ENCODE results near the gene ZBTB25. TPM values are rescaled to one million over a fixed set of nuclear protein-coding genes. Genes with fewer than 3 reads are reported as not detected.

The ZBTB25 gene
- total and polyA plus RNA-seq, 2 experiments from 2014 or later, result 3.6 to 12.5 TPM

DNA sequence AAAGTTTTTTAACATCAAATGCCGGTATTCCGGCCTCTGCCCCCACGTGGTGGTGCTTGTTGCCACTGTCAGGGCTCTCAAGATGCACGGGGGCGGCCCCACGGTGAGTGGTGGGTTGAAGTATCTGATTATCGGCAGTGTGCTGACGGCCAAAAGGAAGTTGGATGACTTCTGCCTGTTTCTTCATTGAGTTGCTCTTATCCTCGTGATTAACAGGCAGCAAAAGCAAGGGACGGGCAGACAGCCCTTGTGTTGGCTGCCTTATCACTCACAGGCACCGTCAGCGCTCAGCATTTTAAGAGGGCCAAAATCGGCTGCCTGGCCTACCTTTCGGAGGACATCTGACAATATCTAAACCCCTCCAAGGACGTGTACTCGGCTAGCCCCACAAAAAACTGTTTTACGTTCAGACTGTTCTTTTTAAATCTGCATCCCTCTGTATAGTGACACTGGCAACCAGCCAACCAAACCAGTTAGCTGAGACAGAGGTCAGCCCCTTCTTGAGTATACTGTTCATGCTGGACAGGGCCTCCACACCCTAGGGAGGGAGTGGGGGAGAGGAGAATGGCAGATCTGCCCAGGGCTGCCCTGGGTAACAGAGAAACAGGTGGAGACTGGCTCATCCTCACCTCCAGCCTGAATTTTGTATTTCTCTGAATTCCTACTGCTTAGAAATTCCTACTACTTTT, 61.2 kb downstream of the ZBTB25 start:
- Histone ChIP-seq H3K27me3 (replicated peaks; ENCODE audit: insufficient read depth) (no peaks in the 10 kb centered on the region), H3K27ac (no peak overlapping the region), H3K4me2 (ENCODE audit: unreplicated experiment) (no peak overlapping the region), H2AFZ (no peak overlapping the region), H3K4me3 (no peak overlapping the region), H4K20me1 (ENCODE audit: insufficient read depth) (no peaks in the 10 kb centered on the region), H3K9me2 (ENCODE audit: insufficient read depth) (no peaks in the 10 kb centered on the region), H3K79me2 (ENCODE audit: insufficient read depth) (no peaks in the 10 kb centered on the region), H3F3A (ENCODE audit: insufficient read depth) (peaks cover 28% of the 10 kb centered on the region), H3K9me3 (ENCODE audit: low read depth) (no peaks in the 10 kb centered on the region), H3K36me3 (ENCODE audit: low read depth) (0 out of 2 replicates have a peak, but pooled peaks cover 3% of the 10 kb centered on the region), H3K4me1 (ENCODE audit: insufficient read depth) (peaks cover 37% of the 10 kb centered on the region), H3K9ac (no peak overlapping the region)
- in situ Hi-C loops (cut with MboI), result no loop called here
- no peak for DNase-seq
- TF ChIP-seq EZH2 (IDR thresholded peaks at IDR 0.05; ENCODE audit: insufficient read depth, poor library complexity, severe bottlenecking), result no peak
- 92 to 93% methylated on average over 17 of the region's 17 CpGs for WGBS, 2 experiments (ENCODE audit: low coverage in 1 of 2, low lambda C conversion rate in 2 of 2, missing lambda C conversion rate in 2 of 2)

DNA sequence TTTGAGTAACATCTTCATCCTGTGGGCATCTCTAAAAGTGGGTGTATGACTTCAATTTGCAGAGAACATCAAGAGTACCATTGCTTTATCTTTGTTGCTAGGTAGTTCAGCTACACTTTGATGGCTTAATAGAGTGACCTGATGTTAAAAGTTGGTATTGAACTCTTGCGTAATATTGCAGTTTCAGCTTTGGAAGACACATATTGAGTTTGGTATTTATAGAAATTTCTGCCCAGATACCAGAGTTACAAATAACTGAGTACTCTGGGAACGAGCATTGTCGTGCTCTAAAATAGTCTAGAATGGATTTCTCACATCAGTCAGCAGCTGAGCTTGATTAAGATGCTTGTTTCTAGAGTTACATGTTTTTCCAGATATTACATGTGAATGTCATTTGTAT, 63.1 kb downstream of the ZBTB25 start:
- Histone ChIP-seq H3K79me2 (ENCODE audit: insufficient read depth) (no peaks in the 10 kb centered on the region), H3K4me2 (ENCODE audit: unreplicated experiment) (no peak overlapping the region), H3K9me3 (ENCODE audit: low read depth) (no peaks in the 10 kb centered on the region), H3K9ac (no peak overlapping the region), H2AFZ (no peak overlapping the region), H3K9me2 (ENCODE audit: insufficient read depth) (no peaks in the 10 kb centered on the region), H3K27ac (no peak overlapping the region), H3K4me1 (ENCODE audit: insufficient read depth) (peaks cover 37% of the 10 kb centered on the region), H4K20me1 (ENCODE audit: insufficient read depth) (no peaks in the 10 kb centered on the region), H3K36me3 (ENCODE audit: low read depth) (0 out of 2 replicates have a peak, but pooled peaks cover 7% of the 10 kb centered on the region), H3F3A (ENCODE audit: insufficient read depth) (peaks cover 32% of the 10 kb centered on the region), H3K27me3 (replicated peaks; ENCODE audit: insufficient read depth) (no peaks in the 10 kb centered on the region), H3K4me3 (no peak overlapping the region)
- TF ChIP-seq EZH2phosphoT487 (IDR thresholded peaks at IDR 0.05; ENCODE audit: insufficient read depth, low read depth) (no peak), EZH2 (IDR thresholded peaks at IDR 0.05; ENCODE audit: insufficient read depth, poor library complexity, severe bottlenecking) (no peak)
- 61 to 70% methylated on average over 3 of the region's 3 CpGs for WGBS, 2 experiments (ENCODE audit: low coverage in 1 of 2, low lambda C conversion rate in 2 of 2, missing lambda C conversion rate in 2 of 2)
- in situ Hi-C loops (cut with MboI), result no loop called here
- peak; percentile 61 for DNase-seq

DNA sequence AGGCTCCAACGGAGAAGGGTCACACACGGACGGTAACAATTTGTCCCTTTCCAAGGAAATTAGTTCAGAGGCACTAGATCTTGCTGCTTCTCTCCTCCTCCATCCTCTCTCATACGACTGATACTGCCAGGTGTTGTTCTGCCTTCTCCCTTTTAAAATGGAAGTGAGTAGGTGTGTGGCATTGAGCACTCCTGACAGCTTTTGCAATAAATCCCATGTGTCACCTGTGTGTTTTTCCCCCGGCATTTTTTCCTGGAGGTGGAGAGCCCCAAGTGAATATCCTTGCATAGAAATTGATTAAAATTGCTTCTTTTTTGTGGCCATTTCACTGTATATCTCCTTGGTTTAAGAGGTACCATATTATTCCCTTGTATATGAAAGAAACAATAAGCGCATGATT, 64.5 kb downstream of the ZBTB25 start:
- no peak for DNase-seq
- peak overlapping the region; percentile 54 for H3K4me2 ChIP-seq (ENCODE audit: unreplicated experiment)
- 0 out of 2 replicates have a peak, but pooled peaks cover 12% of the 10 kb centered on the region for H3K36me3 ChIP-seq (ENCODE audit: low read depth)

DNA sequence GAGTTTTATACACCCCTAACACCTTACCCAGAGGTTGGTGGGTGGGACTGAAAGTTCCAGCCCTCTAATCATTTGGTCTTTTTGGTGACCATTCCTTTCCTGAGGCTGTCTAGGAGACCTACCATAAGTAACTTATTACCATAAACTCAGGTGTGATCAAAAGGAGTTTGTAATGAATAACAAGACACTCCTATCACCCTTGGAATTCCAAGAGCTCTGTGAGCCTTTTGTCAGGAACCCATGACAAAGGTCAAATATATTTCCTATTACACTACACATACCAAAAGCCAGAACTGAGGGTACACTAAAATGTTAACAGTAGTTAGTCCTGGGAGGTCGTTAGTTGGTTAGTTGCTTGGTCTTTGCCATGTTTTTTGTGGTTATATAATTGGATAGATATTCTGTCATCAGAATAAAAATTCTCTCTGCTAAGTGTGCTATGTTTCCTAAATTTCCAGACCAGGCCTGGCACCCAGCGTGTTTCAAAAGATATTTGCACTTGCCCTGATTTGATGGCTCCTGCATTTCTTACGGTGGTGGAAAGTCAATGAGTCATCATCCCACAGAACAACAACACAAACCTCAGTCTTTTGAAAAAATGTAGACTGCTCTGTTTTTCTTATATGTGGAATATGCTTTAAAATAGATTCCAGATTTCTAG, 65.3 kb downstream of the ZBTB25 start:
- Histone ChIP-seq H3K4me1 (ENCODE audit: insufficient read depth) (peaks cover 31% of the 10 kb centered on the region), H3K4me2 (ENCODE audit: unreplicated experiment) (peak overlapping the region; percentile 54), H3K9ac (no peak overlapping the region; the same call in 1 of the 2 replicates), H3K9me3 (ENCODE audit: low read depth) (no peaks in the 10 kb centered on the region), H3K4me3 (peak overlapping the region; percentile 17; the same call in 1 of the 2 replicates), H3K9me2 (ENCODE audit: insufficient read depth) (no peaks in the 10 kb centered on the region), H3F3A (ENCODE audit: insufficient read depth) (peaks cover 32% of the 10 kb centered on the region), H2AFZ (no peak overlapping the region), H3K36me3 (ENCODE audit: low read depth) (0 out of 2 replicates have a peak, but pooled peaks cover 12% of the 10 kb centered on the region), H3K79me2 (ENCODE audit: insufficient read depth) (no peaks in the 10 kb centered on the region), H4K20me1 (ENCODE audit: insufficient read depth) (no peaks in the 10 kb centered on the region), H3K27ac (peak overlapping the region; percentile 53), H3K27me3 (replicated peaks; ENCODE audit: insufficient read depth) (no peaks in the 10 kb centered on the region)
- TF ChIP-seq EZH2phosphoT487 (IDR thresholded peaks at IDR 0.05; ENCODE audit: insufficient read depth, low read depth), result no peak
- TF ChIP-seq EZH2 (IDR thresholded peaks at IDR 0.05; ENCODE audit: insufficient read depth, poor library complexity, severe bottlenecking), result no peak
- 6 to 7% methylated on average over 3 of the region's 3 CpGs for WGBS, 2 experiments (ENCODE audit: low coverage in 1 of 2, low lambda C conversion rate in 2 of 2, missing lambda C conversion rate in 2 of 2)
- peak; percentile 88 for DNase-seq
- in situ Hi-C loops (cut with MboI), result no loop called here

More for the DNA sequence above, 64.5 kb downstream of the ZBTB25 start:
- H3K9me3 ChIP-seq (ENCODE audit: low read depth), result no peaks in the 10 kb centered on the region
- H3K9me2 ChIP-seq (ENCODE audit: insufficient read depth), result no peaks in the 10 kb centered on the region
- H3K9ac ChIP-seq, result no peak overlapping the region; the same call in 1 of the 2 replicates
- peaks cover 31% of the 10 kb centered on the region for H3K4me1 ChIP-seq (ENCODE audit: insufficient read depth)
- H3K79me2 ChIP-seq (ENCODE audit: insufficient read depth), result no peaks in the 10 kb centered on the region
- no peak overlapping the region for H2AFZ ChIP-seq
- TF ChIP-seq EZH2 (IDR thresholded peaks at IDR 0.05; ENCODE audit: insufficient read depth, poor library complexity, severe bottlenecking) (no peak), EZH2phosphoT487 (IDR thresholded peaks at IDR 0.05; ENCODE audit: insufficient read depth, low read depth) (no peak)
- peak overlapping the region; percentile 53 for H3K27ac ChIP-seq
- no peaks in the 10 kb centered on the region for H3K27me3 ChIP-seq (replicated peaks; ENCODE audit: insufficient read depth)
- WGBS, 2 experiments (ENCODE audit: low coverage in 1 of 2, low lambda C conversion rate in 2 of 2, missing lambda C conversion rate in 2 of 2), result 86 to 92% methylated on average over 6 of the region's 6 CpGs
- 0 out of 2 replicates have a peak overlapping the region, but pooled peaks have one; percentile 12 for H3K4me3 ChIP-seq
- no peaks in the 10 kb centered on the region for H4K20me1 ChIP-seq (ENCODE audit: insufficient read depth)
- H3F3A ChIP-seq (ENCODE audit: insufficient read depth), result peaks cover 32% of the 10 kb centered on the region
- in situ Hi-C loops (cut with MboI), result no loop called here
